K562 (cell line): ENCODE measurements around the gene CELSR2. TPM values are rescaled to one million over a fixed set of nuclear protein-coding genes. Genes with fewer than 3 reads are reported as not detected.

ENCODE experiments used
- ATAC-seq: fragments of 200-7000 bp; cut with Tn5 transposase; 3 replicates; pipeline ENCODE4 v1.9.1; 2020; ENCODE audit warnings: moderate library complexity
- BruUV-seq: library from RNA; stranded (reverse); fragments of 400-500 nt; replicated peaks from 2 replicates; lab custom pipeline; 2021; lab: Mats Ljungman, UMichigan
- CTCF ChIA-PET: fragments of 300-600 bp; formaldehyde crosslinking; extraction: SDS; loops from one replicate; lab custom pipeline; 2021; ENCODE audit warnings: low intra/inter-chr PET ratio; lab: Yijun Ruan, JAX
- POLR2A ChIA-PET: fragments of 300-600, 350-650 bp; sonication (Branson Sonifier 250); formaldehyde crosslinking; extraction: SDS; loops from one replicate; lab custom pipeline; 2021; ENCODE audit warnings: antibody characterized with exemption, inconsistent platforms; lab: Yijun Ruan, JAX
- DNase-seq, 4 experiments: peaks; one replicate each; pipeline versions ENCODE4 v3.0.0 to v3.0.0-alpha.2; 2011 to 2018; ENCODE audit warnings: low spot score in 3 of 4, mixed read lengths in 3 of 4; ENCODE audit errors: extremely low read depth in 1 of 4
- FAIRE-seq: peaks from 2 replicates; lab custom pipeline; 2011; peaks lifted over from hg19 to GRCh38; lab: Jason Lieb, UNC
- H2AFZ ChIP-seq: 2 replicates; pipeline ENCODE4 v1.6.0; 2011; ENCODE audit warnings: low read depth, low read length, control low read depth, inconsistent platforms
- H3K27ac ChIP-seq: fragments of 200-600 bp; 3 replicates; pipeline ENCODE4 v1.8.0; 2011; ENCODE audit warnings: low read depth, mild to moderate bottlenecking, control low read depth, inconsistent platforms, low read length, moderate library complexity, mixed read lengths; ENCODE audit errors: extremely low read depth
- H3K27me3 ChIP-seq, 2 experiments: fragments of 300-600 bp in 1 of 2; 2 replicates in 1 of 2; 3 replicates in 1 of 2; pipeline versions ENCODE4 v1.6.0 to v1.8.0; 2011; ENCODE audit warnings: inconsistent platforms in 2 of 2, low read length in 2 of 2, mild to moderate bottlenecking in 1 of 2, mixed read lengths in 1 of 2, moderate library complexity in 1 of 2; ENCODE audit not compliant: control insufficient read depth in 2 of 2, insufficient read depth in 2 of 2
- H3K36me3 ChIP-seq: fragments of 300-600 bp; 3 replicates; pipeline ENCODE4 v1.8.0; 2011; ENCODE audit warnings: mild to moderate bottlenecking, low read length, inconsistent platforms; ENCODE audit not compliant: control insufficient read depth, insufficient read depth
- H3K4me1 ChIP-seq, 2 experiments: fragments of 200-600 bp in 1 of 2; replicated peaks in 1 of 2; 2 replicates in 1 of 2; 3 replicates in 1 of 2; pipeline versions ENCODE4 v1.5.1 to v1.8.0; 2011; ENCODE audit warnings: inconsistent platforms in 2 of 2, low read length in 2 of 2, mild to moderate bottlenecking in 1 of 2, mixed read lengths in 1 of 2, moderate library complexity in 1 of 2; ENCODE audit not compliant: control insufficient read depth in 2 of 2, insufficient read depth in 2 of 2
- H3K4me2 ChIP-seq: 2 replicates; pipeline ENCODE4 v1.6.1; 2011; ENCODE audit warnings: low read length, control low read depth, inconsistent platforms, mixed read lengths; ENCODE audit not compliant: insufficient read depth
- H3K4me3 ChIP-seq: fragments of 200-600 bp; sonication (generic), shearing (Covaris generic); 2 replicates; pipeline ENCODE4 v1.5.1; 2016; ENCODE audit warnings: control low read depth, inconsistent platforms
- H3K79me2 ChIP-seq: fragments of 200-600 bp; 3 replicates; pipeline ENCODE4 v1.8.0; 2011; ENCODE audit warnings: low read length, inconsistent platforms; ENCODE audit not compliant: control insufficient read depth, insufficient read depth
- H3K9ac ChIP-seq, 2 experiments: 2 replicates each; pipeline versions ENCODE4 v1.6.0 to v1.6.1; 2011; ENCODE audit warnings: low read depth in 2 of 2, low read length in 2 of 2, control low read depth in 1 of 2, inconsistent platforms in 1 of 2, mild to moderate bottlenecking in 1 of 2, mixed read lengths in 1 of 2; ENCODE audit not compliant: insufficient read depth in 1 of 2
- H3K9me1 ChIP-seq: one replicate; pipeline ENCODE4 v1.6.0; 2011; ENCODE audit warnings: inconsistent platforms, mild to moderate bottlenecking, low read length, moderate library complexity; ENCODE audit not compliant: control insufficient read depth, insufficient read depth
- H3K9me3 ChIP-seq: replicated peaks from 2 replicates; pipeline ENCODE4 v1.5.1; 2011; ENCODE audit warnings: low read depth, low read length, inconsistent platforms; ENCODE audit not compliant: control insufficient read depth, insufficient read depth
- H4K20me1 ChIP-seq: replicated peaks from 2 replicates; pipeline ENCODE4 v1.6.1; 2011; ENCODE audit warnings: low read length, inconsistent platforms, mixed read lengths; ENCODE audit not compliant: control insufficient read depth, insufficient read depth
- ARID3A ChIP-seq: IDR thresholded peaks from 2 replicates; pipeline ENCODE4 v1.6.1; 2012; ENCODE audit warnings: low read depth, low read length, improper control_type of control experiment, borderline replicate concordance
- DEAF1 ChIP-seq: fragments of 450-650 bp; formaldehyde crosslinking; IDR thresholded peaks from 2 replicates; pipeline ENCODE4 v1.4.0; 2020; ENCODE audit warnings: mild to moderate bottlenecking, moderate library complexity
- DNMT1 ChIP-seq: fragments of 450-650 bp; IDR thresholded peaks from 2 replicates; pipeline ENCODE4 v1.6.1; 2016; ENCODE audit warnings: antibody characterized with exemption, mild to moderate bottlenecking
- E2F4 ChIP-seq: sonication (generic); formaldehyde crosslinking; IDR thresholded peaks from 2 replicates; pipeline ENCODE4 v1.8.0; 2022; ENCODE audit warnings: mild to moderate bottlenecking, low read depth, missing genetic modification reagents
- ELF4 ChIP-seq: fragments of 450-650 bp; formaldehyde crosslinking; IDR thresholded peaks from 2 replicates; pipeline ENCODE4 v1.4.0; 2022; ENCODE audit warnings: missing genetic modification characterization
- FOXM1 ChIP-seq, 2 experiments: fragments of 450-650 bp in 1 of 2; sonication (generic) in 1 of 2; formaldehyde crosslinking in 1 of 2; IDR thresholded peaks; 2 replicates each; pipeline versions ENCODE4 v1.6.1 to v1.9.0; 2017 to 2022; ENCODE audit warnings: low read depth in 2 of 2, mild to moderate bottlenecking in 2 of 2, missing genetic modification reagents in 1 of 2, moderate library complexity in 1 of 2
- HNRNPLL ChIP-seq: fragments of 200-400 bp; formaldehyde crosslinking; IDR thresholded peaks from 2 replicates; pipeline ENCODE4 v1.6.1; 2017; ENCODE audit warnings: low read length, low read depth, mild to moderate bottlenecking; ENCODE audit not compliant: poor library complexity, severe bottlenecking
- KDM4B ChIP-seq, 2 experiments: fragments of 450-650 bp in 1 of 2; sonication (generic) in 1 of 2; IDR thresholded peaks; 2 replicates each; pipeline ENCODE4 v1.6.1; 2016 to 2017; ENCODE audit warnings: borderline replicate concordance in 2 of 2, antibody characterized with exemption in 1 of 2, low read depth in 1 of 2, mild to moderate bottlenecking in 1 of 2
- MTA3 ChIP-seq: fragments of 450-650 bp; formaldehyde crosslinking; IDR thresholded peaks from 2 replicates; pipeline ENCODE4 v1.6.1; 2017; ENCODE audit warnings: mild to moderate bottlenecking, borderline replicate concordance
- POLR2AphosphoS2 ChIP-seq: IDR thresholded peaks from 2 replicates; pipeline ENCODE4 v1.6.1; 2012; ENCODE audit warnings: low read length, improper control_type of control experiment
- RBM14 ChIP-seq: fragments of 200-400 bp; formaldehyde crosslinking; IDR thresholded peaks from 2 replicates; pipeline ENCODE4 v1.6.1; 2018; ENCODE audit warnings: low read depth, mild to moderate bottlenecking, low read length, moderate library complexity, borderline replicate concordance; ENCODE audit not compliant: insufficient read depth
- SMAD1 ChIP-seq: fragments of 150-350 bp; IDR thresholded peaks from 2 replicates; pipeline ENCODE4 v1.6.1; 2014; ENCODE audit warnings: low read length, low read depth; ENCODE audit not compliant: partially characterized antibody
- ZC3H8 ChIP-seq: fragments of 450-650 bp; IDR thresholded peaks from 2 replicates; pipeline ENCODE4 v1.6.1; 2017
- ZNF197 ChIP-seq: fragments of 200-800 bp; sonication (Bioruptor generic); IDR thresholded peaks from 2 replicates; pipeline ENCODE4 v1.6.1; 2016; ENCODE audit warnings: low read depth, missing genetic modification characterization, missing compliant biosample characterization
- ZNF24 ChIP-seq: fragments of 450-650 bp; IDR thresholded peaks from 2 replicates; pipeline ENCODE4 v1.6.1; 2016
- ZNF584 ChIP-seq: fragments of 200-800 bp; sonication (Bioruptor generic); IDR thresholded peaks from 2 replicates; pipeline ENCODE4 v1.6.1; 2016; ENCODE audit warnings: low read depth, mild to moderate bottlenecking, missing genetic modification characterization, missing compliant biosample characterization
- ZNF766 ChIP-seq: fragments of 200-800 bp; sonication (Bioruptor generic); conservative IDR thresholded peaks from 2 replicates; pipeline ENCODE4 v1.6.1; 2016; ENCODE audit warnings: missing genetic modification characterization, missing compliant biosample characterization
- WGBS: fragments of 100-300 bp; shearing (Covaris generic); methylation state at CpG from one replicate; pipeline ENCODE4 v1.1.6; 2016; ENCODE audit warnings: low coverage, mixed read lengths; ENCODE audit not compliant: insufficient coverage; ENCODE audit errors: missing lambda C conversion rate; 5-methylcytosine and 5-hydroxymethylcytosine counted together
- in situ Hi-C: fragments of 300-500 bp; cut with MboI; formaldehyde crosslinking; loops from 4 replicates; pipeline ENCODE4 v1.15.0; 2018; ENCODE audit warnings: inconsistent platforms, mixed read lengths
- intact Hi-C: fragments of 100-400 bp; cut with micrococcal nuclease; formaldehyde crosslinking; loops from 2 replicates; pipeline ENCODE4 v1.14.2; 2022
- polyA plus RNA-seq, 8 experiments: library from polyadenylated mRNA; depleted of rRNA in 4 of 8; stranded (reverse) in 5 of 8; unstranded in 3 of 8; fragments of >200 nt; fragmentation: Nextera tagmentation in 2 of 8; fragmentation: Illumina TruSeq in 1 of 8; extraction: Ambion mirVana in 2 of 8; extraction: Trizol in 1 of 8; gene quantifications; 2 replicates each; pipeline versions ENCODE4 v1.2.1 to v1.2.3, GENCODE V29; 2011 to 2014; ENCODE audit warnings: inconsistent platforms in 1 of 8, missing spikeins in 1 of 8
- total RNA-seq, 7 experiments: library from RNA; depleted of rRNA in 6 of 7; stranded (reverse); fragments of >200 nt in 6 of 7; fragmentation: Illumina TruSeq in 2 of 7; extraction: Trizol in 2 of 7; gene quantifications; 2 replicates each; pipeline versions ENCODE4 v1.2.1 to v1.2.3, GENCODE V29; 2011 to 2021; ENCODE audit warnings: low replicate concordance in 1 of 7

Gene CELSR2
- total and polyA plus RNA-seq, 9 of the 15 experiments (the other 6 are each of a cell fraction or from before 2014, with no cell fraction given) = 0.31 to 21.9 (median 4.2) TPM

GRCh38 chr1:109238382-109238781, 11.0 kb upstream of the CELSR2 start:
- H2AFZ ChIP-seq = no peak overlapping the region
- peaks cover 11% of the 10 kb centered on the region for H4K20me1 ChIP-seq
- TF ChIP-seq DNMT1 (no peak), FOXM1 (IDR thresholded peaks at IDR 0.05; ENCODE audit: low read depth) (no peak), FOXM1 (CRISPR knock-in tag; IDR thresholded peaks at IDR 0.05; ENCODE audit: low read depth) (no peak), ZNF584 (no peak), KDM4B (IDR thresholded peaks at IDR 0.05; ENCODE audit: borderline replicate concordance in 2 of 2, low read depth in 1 of 2) (no peak), SMAD1 (no peak), ZNF24 (no peak), RBM14 (no peak), MTA3 (no peak), ELF4 (CRISPR knock-in tag) (no peak), ZNF766 (CRISPR knock-in tag) (no peak), ZNF197 (no peak), E2F4 (CRISPR knock-in tag) (no peak), HNRNPLL (no peak), DEAF1 (0 out of 2 replicates have a peak, but pooled peaks have one; percentile 5), ARID3A (no peak), ZC3H8 (no peak), POLR2AphosphoS2 (0 out of 2 replicates have a peak, but pooled peaks have one; percentile 20)

More at GRCh38 chr1:109238382-109238781, 11.0 kb upstream of the CELSR2 start:
- intact Hi-C loops = loop anchor here (2.0 kb wide), 1 partner anchor 38 kb away; no protein-coding TSS in a partner anchor
- Histone ChIP-seq H3K27me3 (no peaks in the 10 kb centered on the region), H3K4me2 (no peak overlapping the region), H3K79me2 (no peaks in the 10 kb centered on the region), H3K36me3 (peaks cover 53% of the 10 kb centered on the region), H3K4me1 (peaks cover 15 to 28% of the 10 kb centered on the region in 2 experiments; a peak in 4 of 5 replicates), H3K9me3 (no peaks in the 10 kb centered on the region), H3K9ac (no peak overlapping the region), H3K9me1 (no peaks in the 10 kb centered on the region), H3K27ac (no peak overlapping the region), H3K4me3 (no peak overlapping the region)
- POLR2A ChIA-PET = interaction anchor here (0.6 to 4.9 kb wide), 11 partner anchors 9 to 166 kb away, joined by 3 to 53 read pairs (median 7); partner anchors contain the start of genes CELSR2 and SARS1
- no peak for ATAC-seq
- DNase-seq = no peak
- in situ Hi-C loops = no loop called here
- no peak for FAIRE-seq
- BruUV-seq = no TSS peak
- CTCF ChIA-PET = no interaction called here
- 82% methylated on average over 2 of the region's 2 CpGs for WGBS
